CD4-positive, alpha-beta T cell treated with Interleukin-15 for 4 hours (primary cell): ENCODE data around the gene KRT36.

ENCODE experiments used
- DNase-seq: peaks from one replicate; pipeline ENCODE4 v3.0.0-alpha.2; 2020; ENCODE audit warnings: low spot score

KRT36 gene

GRCh38 chr17:41439375-41439774 lies 50.3 kb downstream of the KRT36 start:
- DNase-seq, result no peak

GRCh38 chr17:41437769-41438168 lies 51.9 kb downstream of the KRT36 start:
- DNase-seq, result no peak

GRCh38 chr17:41437254-41437653 lies 52.5 kb downstream of the KRT36 start:
- DNase-seq, result no peak
